ENCODE measurements around the gene COL8A1.

GRCh38 chr3:99638167-99638948 lies at the start of gene COL8A1:
- TF ChIP-seq ZBTB7A (IDR thresholded peaks at IDR 0.05; ENCODE audit: low read depth) (no peak), TAF1 (IDR thresholded peaks at IDR 0.05; ENCODE audit: low read depth) (no peak), NFIC (IDR thresholded peaks at IDR 0.05) (no peak), EP300 (IDR thresholded peaks at IDR 0.05; ENCODE audit: borderline replicate concordance) (no peak)
